Measurements from ENCODE around the gene SLC28A3.

SLC28A3 gene

GRCh38 chr9:84266087-84266561 is 74.4 kb downstream of the SLC28A3 start:
- no peak for DNase-seq (ENCODE audit: low read depth)
- H3K4me3 ChIP-seq (ENCODE audit: control insufficient read depth, low read depth, low read length), result no peak overlapping the region
- TF ChIP-seq CTCF (IDR thresholded peaks at IDR 0.05; ENCODE audit: control insufficient read depth, insufficient read depth, low read depth, low read length, missing control alignments), result no peak

- no peak for TF ChIP-seq CTCF (IDR thresholded peaks at IDR 0.05; ENCODE audit: control insufficient read depth, insufficient read depth, low read depth, low read length, missing control alignments)
- H3K4me3 ChIP-seq (ENCODE audit: control insufficient read depth, low read depth, low read length), result no peak overlapping the region
- no peak for DNase-seq (ENCODE audit: low read depth)
Measured at GRCh38 chr9:84264307-84265029, 76.1 kb downstream of the SLC28A3 start.

- peak overlapping the region; percentile 32 for H3K4me3 ChIP-seq (ENCODE audit: control insufficient read depth, low read depth, low read length)
- peak; percentile 94 for TF ChIP-seq CTCF (IDR thresholded peaks at IDR 0.05; ENCODE audit: control insufficient read depth, insufficient read depth, low read depth, low read length, missing control alignments)
- peak; percentile 34 for DNase-seq (ENCODE audit: low read depth)
Measured at GRCh38 chr9:84261070-84261746, 79.3 kb downstream of the SLC28A3 start.

- DNase-seq (ENCODE audit: low read depth), result no peak
- no peak overlapping the region for H3K4me3 ChIP-seq (ENCODE audit: control insufficient read depth, low read depth, low read length)
- TF ChIP-seq CTCF (IDR thresholded peaks at IDR 0.05; ENCODE audit: control insufficient read depth, insufficient read depth, low read depth, low read length, missing control alignments), result no peak
Measured at GRCh38 chr9:84258371-84258770, 82.2 kb downstream of the SLC28A3 start.

GRCh38 chr9:84255696-84256095 is 84.9 kb downstream of the SLC28A3 start:
- H3K4me3 ChIP-seq (ENCODE audit: control insufficient read depth, low read depth, low read length), result no peak overlapping the region
- DNase-seq (ENCODE audit: low read depth), result no peak
- TF ChIP-seq CTCF (IDR thresholded peaks at IDR 0.05; ENCODE audit: control insufficient read depth, insufficient read depth, low read depth, low read length, missing control alignments), result no peak

GRCh38 chr9:84254972-84255371 is 85.6 kb downstream of the SLC28A3 start:
- DNase-seq (ENCODE audit: low read depth), result no peak
- TF ChIP-seq CTCF (IDR thresholded peaks at IDR 0.05; ENCODE audit: control insufficient read depth, insufficient read depth, low read depth, low read length, missing control alignments), result no peak
- no peak overlapping the region for H3K4me3 ChIP-seq (ENCODE audit: control insufficient read depth, low read depth, low read length)

Data from AG09309 (cell line).